ENCODE measurements around the gene ASTN2. TPM values are rescaled to one million over a fixed set of nuclear protein-coding genes. Genes with fewer than 3 reads are reported as not detected.

The ASTN2 gene
- total RNA-seq, 1 donor from 2014 or later: 13.6 TPM

GRCh38 chr9:116471944-116472506 lies 942.8 kb downstream of the ASTN2 start:
- no peaks in the 10 kb centered on the region for H3K79me2 ChIP-seq (ENCODE audit: insufficient read depth, low read length)
- H3K27me3 Mint-ChIP-seq (ENCODE audit: low read depth, unreplicated experiment): no peaks in the 10 kb centered on the region
- no peak overlapping the region for H2AFZ ChIP-seq (ENCODE audit: low read depth, low read length)
- H3K9me3 ChIP-seq (ENCODE audit: insufficient read depth, low read depth, low read length): no peaks in the 10 kb centered on the region
- H3K36me3 ChIP-seq (ENCODE audit: insufficient read depth, low read length): no peaks in the 10 kb centered on the region
- no peak overlapping the region for H3K9ac ChIP-seq (ENCODE audit: low read length)
- H3K36me3 Mint-ChIP-seq (ENCODE audit: low read depth, unreplicated experiment): peaks cover 4% of the 10 kb centered on the region
- H3K27me3 ChIP-seq (ENCODE audit: insufficient read depth, low read length): no peaks in the 10 kb centered on the region
- peaks cover 14% of the 10 kb centered on the region for H3K4me1 ChIP-seq (ENCODE audit: insufficient read depth, low read length)
- no peak overlapping the region for H3K27ac ChIP-seq (ENCODE audit: low read depth, low read length)
- no peak for FAIRE-seq
- H3K4me1 Mint-ChIP-seq (ENCODE audit: low read depth, unreplicated experiment): peaks cover 42% of the 10 kb centered on the region
- H4K20me1 ChIP-seq (ENCODE audit: insufficient read depth, low read length): no peaks in the 10 kb centered on the region
- H3K4me3 Mint-ChIP-seq (ENCODE audit: unreplicated experiment): no peak overlapping the region
- DNase-seq (ENCODE audit: low read depth): no peak
- H3K9me3 Mint-ChIP-seq (ENCODE audit: unreplicated experiment): peaks cover 2% of the 10 kb centered on the region
- TF ChIP-seq CTCF (IDR thresholded peaks at IDR 0.05; ENCODE audit: insufficient read depth, low read depth, low read length) (no peak), EZH2 (IDR thresholded peaks at IDR 0.05; ENCODE audit: insufficient read depth, low read length) (no peak)
- H3K4me3 ChIP-seq (ENCODE audit: insufficient read depth, low read depth, low read length): no peak overlapping the region
- peak overlapping the region; percentile 86 for H3K27ac Mint-ChIP-seq (ENCODE audit: unreplicated experiment)
- H3K4me2 ChIP-seq (ENCODE audit: low read length): no peak overlapping the region

GRCh38 chr9:116471093-116471906 lies 943.6 kb downstream of the ASTN2 start:
- H3K9ac ChIP-seq (ENCODE audit: low read length): peak overlapping the region; percentile 14
- H3K4me1 Mint-ChIP-seq (ENCODE audit: low read depth, unreplicated experiment): peaks cover 42% of the 10 kb centered on the region
- H3K9me3 ChIP-seq (ENCODE audit: insufficient read depth, low read depth, low read length): no peaks in the 10 kb centered on the region
- H3K4me2 ChIP-seq (ENCODE audit: low read length): peak overlapping the region; percentile 57
- H3K27ac Mint-ChIP-seq (ENCODE audit: unreplicated experiment): peak overlapping the region; percentile 86
- no peaks in the 10 kb centered on the region for H3K79me2 ChIP-seq (ENCODE audit: insufficient read depth, low read length)
- H3K27ac ChIP-seq (ENCODE audit: low read depth, low read length): peak overlapping the region; percentile 40
- TF ChIP-seq EZH2 (IDR thresholded peaks at IDR 0.05; ENCODE audit: insufficient read depth, low read length) (no peak), CTCF (IDR thresholded peaks at IDR 0.05; ENCODE audit: insufficient read depth, low read depth, low read length) (no peak)
- no peak overlapping the region for H3K4me3 Mint-ChIP-seq (ENCODE audit: unreplicated experiment)
- DNase-seq (ENCODE audit: low read depth) (peak; percentile 73), FAIRE-seq (no peak)
- H4K20me1 ChIP-seq (ENCODE audit: insufficient read depth, low read length): no peaks in the 10 kb centered on the region
- H3K27me3 Mint-ChIP-seq (ENCODE audit: low read depth, unreplicated experiment): no peaks in the 10 kb centered on the region
- H3K27me3 ChIP-seq (ENCODE audit: insufficient read depth, low read length): peaks cover 2% of the 10 kb centered on the region
- peak overlapping the region; percentile 13 for H2AFZ ChIP-seq (ENCODE audit: low read depth, low read length)
- no peaks in the 10 kb centered on the region for H3K36me3 ChIP-seq (ENCODE audit: insufficient read depth, low read length)
- H3K36me3 Mint-ChIP-seq (ENCODE audit: low read depth, unreplicated experiment): peaks cover 5% of the 10 kb centered on the region
- H3K9me3 Mint-ChIP-seq (ENCODE audit: unreplicated experiment): peaks cover 2% of the 10 kb centered on the region
- H3K4me1 ChIP-seq (ENCODE audit: insufficient read depth, low read length): peaks cover 11% of the 10 kb centered on the region
- H3K4me3 ChIP-seq (ENCODE audit: insufficient read depth, low read depth, low read length): no peak overlapping the region
